CD4-positive, alpha-beta T cell (primary cell): Measurements from ENCODE around the gene SYNGR4. TPM values are rescaled to one million over a fixed set of nuclear protein-coding genes. Genes with fewer than 3 reads are reported as not detected.

Experiments
- ATAC-seq: fragments of 200-7000 bp; cut with Tn5 transposase; one replicate; pipeline ENCODE4 v1.10.0; 2022; ENCODE audit warnings: mild to moderate bottlenecking; ENCODE audit not compliant: poor library complexity
- CTCF ChIA-PET: fragments of 350-600 bp; sonication (Branson Sonifier 250); formaldehyde crosslinking; loops from one replicate; lab custom pipeline; 2021; ENCODE audit warnings: antibody characterized with exemption, inconsistent platforms; lab: Charles Lee
- POLR2A ChIA-PET: fragments of 350-600 bp; sonication (Branson Sonifier 250); formaldehyde crosslinking; loops from one replicate; lab custom pipeline; 2021; ENCODE audit warnings: antibody characterized with exemption, inconsistent platforms; lab: Charles Lee
- DNase-seq, 14 experiments: peaks; one replicate each; pipeline ENCODE4 v3.0.0-alpha.2; 2013 to 2020; ENCODE audit warnings: mixed read lengths in 2 of 14
- H3K27ac ChIP-seq, 2 donors: one replicate each; pipeline versions ENCODE4 v1.5.1 to v1.7.0; 2013; ENCODE audit warnings: low read length in 2 of 2, low read depth in 1 of 2, mild to moderate bottlenecking in 1 of 2
- H3K27me3 ChIP-seq, 2 experiments: 1 replicate in 1 of 2; 2 replicates in 1 of 2; pipeline versions ENCODE4 v1.6.1 to v1.7.0; 2013; ENCODE audit warnings: low read length in 2 of 2, control low read depth in 1 of 2, mild to moderate bottlenecking in 1 of 2, moderate library complexity in 1 of 2; ENCODE audit not compliant: insufficient read depth in 2 of 2, control insufficient read depth in 1 of 2
- H3K36me3 ChIP-seq: one replicate; pipeline ENCODE4 v1.6.1; 2013; ENCODE audit warnings: low read length, control low read depth; ENCODE audit not compliant: insufficient read depth
- H3K4me1 ChIP-seq: one replicate; pipeline ENCODE4 v1.6.1; 2013; ENCODE audit warnings: low read length, control low read depth; ENCODE audit not compliant: insufficient read depth
- H3K4me3 ChIP-seq: one replicate; pipeline ENCODE4 v1.5.1; 2013; ENCODE audit warnings: mild to moderate bottlenecking, low read length, moderate library complexity
- H3K9me3 ChIP-seq, 2 experiments: 1 replicate in 1 of 2; 2 replicates in 1 of 2; pipeline versions ENCODE4 v1.6.1 to v1.7.0; 2013; ENCODE audit warnings: low read length in 2 of 2, mild to moderate bottlenecking in 2 of 2, control low read depth in 1 of 2, moderate library complexity in 1 of 2; ENCODE audit not compliant: control insufficient read depth in 1 of 2, insufficient read depth in 1 of 2
- H3K27ac Mint-ChIP-seq: one replicate; pipeline ENCODE4 v1.8.0; 2020; ENCODE audit warnings: mixed read lengths
- H3K27me3 Mint-ChIP-seq: one replicate; pipeline ENCODE4 v1.8.0; 2021; ENCODE audit warnings: mixed read lengths
- H3K36me3 Mint-ChIP-seq: one replicate; pipeline ENCODE4 v1.8.0; 2021; ENCODE audit warnings: low read depth, mixed read lengths
- H3K4me1 Mint-ChIP-seq: one replicate; pipeline ENCODE4 v1.8.0; 2021; ENCODE audit warnings: low read depth, mixed read lengths
- H3K4me3 Mint-ChIP-seq: one replicate; pipeline ENCODE4 v1.8.0; 2020; ENCODE audit warnings: mild to moderate bottlenecking, mixed read lengths
- H3K9me3 Mint-ChIP-seq: one replicate; pipeline ENCODE4 v1.8.0; 2020; ENCODE audit warnings: mixed read lengths
- CTCF ChIP-seq: fragments of 200-600 bp; IDR thresholded peaks from one replicate; pipeline ENCODE4 v1.8.0; 2022; ENCODE audit warnings: antibody characterized with exemption, mild to moderate bottlenecking
- intact Hi-C, 2 experiments: fragments of 100-400 bp; cut with DNase I in 1 of 2; cut with micrococcal nuclease in 1 of 2; formaldehyde crosslinking; loops; one replicate each; pipeline versions ENCODE4 v1.15.1 to v1.9.0; 2023 to 2025; cut with DNase I, micrococcal nuclease
- total RNA-seq, 174 experiments: library from RNA in 2 of 174; stranded (reverse) in 2 of 174; gene quantifications; one replicate each; pipeline ENCODE4 v1.2.3 and lab custom pipeline; 2021 to 2026

SYNGR4 gene
- total RNA-seq, 2 experiments from 2014 or later, result not detected

DNA sequence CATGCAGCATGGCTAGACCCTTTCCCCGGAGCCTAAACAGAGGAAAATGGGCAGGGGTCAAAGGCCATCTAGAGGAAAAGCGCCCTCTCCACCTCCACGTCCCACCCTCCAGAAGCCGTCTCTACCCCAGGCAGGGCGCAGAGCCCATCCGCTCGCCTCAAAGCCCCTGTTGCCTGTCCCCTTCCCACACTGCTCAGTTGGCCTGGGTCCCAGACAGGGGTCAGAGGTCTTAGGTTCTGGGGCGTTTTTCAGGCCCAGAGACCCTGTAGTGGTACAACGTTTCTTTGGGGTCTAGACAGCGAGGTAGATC lies 712 bp upstream of the SYNGR4 start:
- peak overlapping the region; percentile 94 for H3K4me3 ChIP-seq
- H3K9me3 Mint-ChIP-seq, result no peaks in the 10 kb centered on the region
- H3K36me3 Mint-ChIP-seq, result peaks cover 5% of the 10 kb centered on the region
- H3K27me3 ChIP-seq, result no peaks in the 10 kb centered on the region
- ChIA-PET CTCF (interaction anchor here (0.6 to 3.0 kb wide), 8 partner anchors 12 to 273 kb away, joined by 3 to 27 read pairs (median 5); partner anchors contain the start of gene KDELR1), POLR2A (interaction anchor here (0.8 to 2.9 kb wide), 22 partner anchors 28 to 1763 kb away, joined by 3 to 74 read pairs (median 6); partner anchors contain the start of genes AP2A1, CALM3, CARD8 and DBP)
- peak overlapping the region; percentile 90 for H3K27ac Mint-ChIP-seq
- intact Hi-C loops, result loop anchor here (1.0 to 10.0 kb wide), 11 partner anchors 29 to 1749 kb away; partner anchors contain the start of genes CYTH2 (in 1 of the 2), GRWD1 (in 1 of the 2), GYS1 (in 1 of the 2) and LIG1 (in 1 of the 2)
- H3K4me3 Mint-ChIP-seq, result peak overlapping the region; percentile 90
- H3K9me3 ChIP-seq, result no peaks in the 10 kb centered on the region
- peaks cover 22% of the 10 kb centered on the region for H3K4me1 ChIP-seq
- ATAC-seq (peak; percentile 6), DNase-seq (peak in 4 of 14 experiments; percentile 10 to 45 (median 19))
- no peak for TF ChIP-seq CTCF
- peak overlapping the region; percentile 77 to 87 for H3K27ac ChIP-seq
- no peaks in the 10 kb centered on the region for H3K36me3 ChIP-seq
- H3K4me1 Mint-ChIP-seq, result peaks cover 17% of the 10 kb centered on the region
- no peaks in the 10 kb centered on the region for H3K27me3 Mint-ChIP-seq

DNA sequence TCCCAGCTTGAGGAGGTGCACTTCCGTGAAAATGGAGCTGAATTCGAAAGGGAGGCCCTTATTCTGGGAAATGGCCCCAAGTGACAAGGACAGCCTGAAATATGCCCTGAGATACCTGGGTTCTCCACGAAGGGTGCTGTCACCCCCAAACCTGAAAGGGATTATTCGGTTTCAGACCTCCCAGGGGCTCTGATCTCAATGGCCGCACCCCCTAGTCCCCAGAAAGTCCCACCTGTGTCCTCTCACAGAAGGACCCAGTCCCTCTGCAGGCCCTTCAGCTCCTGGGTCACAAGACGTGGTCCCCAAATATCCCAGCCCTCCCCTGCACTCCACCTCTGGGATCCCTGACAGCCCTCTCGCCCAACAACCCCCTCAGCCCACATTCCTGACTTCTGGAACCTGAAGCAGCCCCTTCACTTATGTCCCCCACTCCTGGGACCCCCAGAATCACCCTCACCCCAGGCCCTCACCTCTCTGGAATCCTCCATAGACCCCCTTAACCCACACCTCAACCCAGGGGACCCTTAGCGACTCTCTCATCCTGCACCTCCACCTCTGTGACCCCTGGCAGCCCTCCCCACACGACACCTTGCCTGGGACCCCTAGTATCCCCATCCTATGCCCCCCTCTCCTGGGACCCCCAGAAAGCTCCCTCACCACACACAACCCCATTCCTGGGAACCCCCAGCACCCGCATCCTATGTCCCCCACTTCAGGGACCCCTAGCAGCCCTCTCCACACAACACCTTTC lies 606 bp downstream of the SYNGR4 start:
- ChIA-PET POLR2A (interaction anchor here (0.9 to 2.9 kb wide), 16 partner anchors 26 to 1764 kb away, joined by 3 to 74 read pairs (median 6); partner anchors contain the start of genes CALM3, CARD8, DBP and EMP3), CTCF (interaction anchor here (0.6 to 3.0 kb wide), 5 partner anchors 14 to 1181 kb away, joined by 3 to 27 read pairs (median 9); partner anchors contain the start of gene KDELR1)
- Mint-ChIP-seq H3K36me3 (peaks cover 5% of the 10 kb centered on the region), H3K4me1 (peaks cover 17% of the 10 kb centered on the region), H3K27me3 (no peaks in the 10 kb centered on the region), H3K9me3 (no peaks in the 10 kb centered on the region), H3K4me3 (peak overlapping the region; percentile 90), H3K27ac (peak overlapping the region; percentile 90)
- H3K4me3 ChIP-seq, result peak overlapping the region; percentile 94
- ATAC-seq (no peak), DNase-seq (peak in 1 of 14 experiments; percentile 15)
- no peaks in the 10 kb centered on the region for H3K9me3 ChIP-seq
- no peaks in the 10 kb centered on the region for H3K27me3 ChIP-seq
- intact Hi-C loops, result loop anchor here (2.0 to 10.0 kb wide), 6 partner anchors 26 to 1750 kb away; partner anchors contain the start of genes GYS1 (in 1 of the 2), KDELR1 (in 1 of the 2), LMTK3 (in 1 of the 2) and RUVBL2 (in 1 of the 2)
- peak overlapping the region; percentile 64 to 75 for H3K27ac ChIP-seq
- H3K4me1 ChIP-seq, result peaks cover 22% of the 10 kb centered on the region
- H3K36me3 ChIP-seq, result no peaks in the 10 kb centered on the region
- no peak for TF ChIP-seq CTCF

- no peaks in the 10 kb centered on the region for H3K9me3 Mint-ChIP-seq
- no peak for TF ChIP-seq CTCF
- ChIA-PET CTCF (no interaction called here), POLR2A (no interaction called here)
- H3K27ac ChIP-seq, result no peak overlapping the region
- H3K9me3 ChIP-seq, result no peaks in the 10 kb centered on the region
- H3K27ac Mint-ChIP-seq, result no peak overlapping the region
- no peak overlapping the region for H3K4me3 ChIP-seq
- peaks cover 5% of the 10 kb centered on the region for H3K36me3 Mint-ChIP-seq
- no peaks in the 10 kb centered on the region for H3K27me3 ChIP-seq
- peaks cover 17% of the 10 kb centered on the region for H3K4me1 Mint-ChIP-seq
- no peaks in the 10 kb centered on the region for H3K27me3 Mint-ChIP-seq
- no peak overlapping the region for H3K4me3 Mint-ChIP-seq
- no peaks in the 10 kb centered on the region for H3K36me3 ChIP-seq
- no peak for ATAC-seq
- H3K4me1 ChIP-seq, result peaks cover 22% of the 10 kb centered on the region
- intact Hi-C loops, result loop anchor here in 1 of 2 experiments (2.0 to 10.0 kb wide), 3 partner anchors 25 to 1751 kb away; partner anchors contain the start of genes GYS1, KDELR1 and RUVBL2
- DNase-seq, result peak in 2 of 14 experiments; percentile 9 to 44
Measured at GRCh38 chr19:48365602-48366001, 1.4 kb downstream of the SYNGR4 start.
